HepG2 (cell line): Measurements from ENCODE around the gene DNAJC4. TPM values are rescaled to one million over a fixed set of nuclear protein-coding genes. Genes with fewer than 3 reads are reported as not detected.

Experiments
- ATAC-seq: fragments of 200-7000 bp; cut with Tn5 transposase; 3 replicates; pipeline ENCODE4 v1.9.1; 2020; ENCODE audit warnings: mild to moderate bottlenecking, moderate library complexity
- BruUV-seq: library from RNA; stranded (reverse); fragments of 400-500 nt; replicated peaks from 2 replicates; lab custom pipeline; 2021; lab: Mats Ljungman, UMichigan
- CTCF ChIA-PET: fragments of 300-600 bp; formaldehyde crosslinking; extraction: SDS; loops from one replicate; lab custom pipeline; 2021; ENCODE audit warnings: low total read pairs, inconsistent platforms, low intra/inter-chr PET ratio; lab: Yijun Ruan, JAX
- POLR2A ChIA-PET: fragments of 350-600 bp; sonication (Branson Sonifier 250); formaldehyde crosslinking; loops from one replicate; lab custom pipeline; 2020; ENCODE audit warnings: antibody characterized with exemption, inconsistent platforms; lab: Yijun Ruan, JAX
- DNase-seq: peaks from one replicate; pipeline ENCODE4 v3.0.0-alpha.2; 2015; ENCODE audit warnings: low spot score
- FAIRE-seq: peaks from 3 replicates; lab custom pipeline; 2011; peaks lifted over from hg19 to GRCh38; lab: Jason Lieb, UNC
- H2AFZ ChIP-seq: one replicate; pipeline ENCODE4 v1.6.1; 2011; ENCODE audit warnings: low read length, inconsistent platforms
- H3K27ac ChIP-seq: fragments of 300-600 bp; 3 replicates; pipeline ENCODE4 v1.8.0; 2011; ENCODE audit warnings: mixed run types, mild to moderate bottlenecking, mixed read lengths, low read length, inconsistent platforms; ENCODE audit not compliant: insufficient read depth; ENCODE audit errors: extremely low read length
- H3K27me3 ChIP-seq, 2 experiments: fragments of 200-600 bp in 1 of 2; 2 replicates in 1 of 2; 3 replicates in 1 of 2; pipeline versions ENCODE4 v1.6.0 to v1.8.0; 2011; ENCODE audit warnings: low read length in 2 of 2, mild to moderate bottlenecking in 2 of 2, moderate library complexity in 2 of 2, inconsistent platforms in 1 of 2; ENCODE audit not compliant: insufficient read depth in 2 of 2, control insufficient read depth in 1 of 2
- H3K36me3 ChIP-seq, 2 experiments: fragments of 200-600 bp in 1 of 2; replicated peaks in 1 of 2; 2 replicates in 1 of 2; 3 replicates in 1 of 2; pipeline versions ENCODE4 v1.5.1 to v1.8.0; 2011; ENCODE audit warnings: low read length in 2 of 2, inconsistent platforms in 1 of 2; ENCODE audit not compliant: insufficient read depth in 2 of 2, control insufficient read depth in 1 of 2
- H3K4me1 ChIP-seq: 2 replicates; pipeline ENCODE4 v1.5.1; 2012; ENCODE audit warnings: low read length, inconsistent platforms; ENCODE audit not compliant: insufficient read depth
- H3K4me2 ChIP-seq: 2 replicates; pipeline ENCODE4 v1.6.0; 2011; ENCODE audit warnings: low read depth, low read length, inconsistent platforms
- H3K4me3 ChIP-seq, 3 experiments: fragments of 200-600 bp in 1 of 3; sonication (generic), shearing (Covaris generic) in 1 of 3; replicated peaks in 1 of 3; 2 replicates each; pipeline ENCODE4 v1.5.1; 2011 to 2016; ENCODE audit warnings: low read length in 3 of 3, inconsistent platforms in 2 of 3, low read depth in 2 of 3, mild to moderate bottlenecking in 2 of 3, control low read depth in 1 of 3, mixed read lengths in 1 of 3; ENCODE audit not compliant: insufficient read depth in 1 of 3
- H3K79me2 ChIP-seq: one replicate; pipeline ENCODE4 v1.6.1; 2011; ENCODE audit warnings: low read length, inconsistent platforms; ENCODE audit not compliant: insufficient read depth
- H3K9ac ChIP-seq: 2 replicates; pipeline ENCODE4 v1.6.0; 2011; ENCODE audit warnings: mild to moderate bottlenecking, low read depth, low read length, inconsistent platforms; ENCODE audit not compliant: insufficient read depth
- H3K9me3 ChIP-seq: 2 replicates; pipeline ENCODE4 v1.5.1; 2012; ENCODE audit warnings: mild to moderate bottlenecking, low read length
- H4K20me1 ChIP-seq: 2 replicates; pipeline ENCODE4 v1.6.0; 2011; ENCODE audit warnings: inconsistent platforms, mild to moderate bottlenecking, low read length, moderate library complexity; ENCODE audit not compliant: insufficient read depth
- ASH2L ChIP-seq: fragments of 300-600, 200-600 bp; sonication (generic); IDR thresholded peaks from 2 replicates; pipeline ENCODE4 v1.7.0; 2017; ENCODE audit warnings: low read depth, mild to moderate bottlenecking, moderate library complexity, mixed read lengths, low read length; ENCODE audit not compliant: insufficient read length
- ELF1 ChIP-seq: sonication (generic); formaldehyde crosslinking; IDR thresholded peaks from 2 replicates; pipeline ENCODE4 v1.4.0; 2020; ENCODE audit warnings: missing genetic modification reagents
- GABPA ChIP-seq, 2 experiments: IDR thresholded peaks; 2 replicates each; pipeline ENCODE4 v1.6.1; 2011 to 2016; ENCODE audit warnings: low read depth in 2 of 2, low read length in 1 of 2, missing biosample characterization in 1 of 2, missing genetic modification characterization in 1 of 2
- HMGXB3 ChIP-seq: sonication (generic); formaldehyde crosslinking; IDR thresholded peaks from 2 replicates; pipeline ENCODE4 v1.4.0; 2020; ENCODE audit warnings: missing genetic modification reagents, borderline replicate concordance
- NFKBIZ ChIP-seq: IDR thresholded peaks from 2 replicates; pipeline ENCODE4 v1.6.1; 2018; ENCODE audit warnings: missing genetic modification reagents, missing compliant biosample characterization
- SMC3 ChIP-seq: IDR thresholded peaks from 2 replicates; pipeline ENCODE4 v1.6.1; 2011; ENCODE audit warnings: low read length, improper control_type of control experiment
- SSRP1 ChIP-seq: IDR thresholded peaks from 2 replicates; pipeline ENCODE4 v1.6.1; 2016; ENCODE audit warnings: control low read depth
- THAP9 ChIP-seq: sonication (generic); formaldehyde crosslinking; IDR thresholded peaks from 2 replicates; pipeline ENCODE4; 2020; ENCODE audit warnings: missing genetic modification reagents, mild to moderate bottlenecking, borderline replicate concordance
- ZFP36 ChIP-seq: fragments of 150-350 bp; IDR thresholded peaks from 2 replicates; pipeline ENCODE4 v1.6.1; 2018; ENCODE audit warnings: borderline replicate concordance, low read length, low read depth; ENCODE audit not compliant: partially characterized antibody
- ZNF124 ChIP-seq: sonication (generic); formaldehyde crosslinking; IDR thresholded peaks from 2 replicates; pipeline ENCODE4 v1.4.0; 2020; ENCODE audit warnings: missing genetic modification reagents
- ZNF205 ChIP-seq: IDR thresholded peaks from 2 replicates; pipeline ENCODE4 v1.6.1; 2018; ENCODE audit warnings: missing biosample characterization, missing genetic modification reagents
- ZNF251 ChIP-seq: sonication (generic); formaldehyde crosslinking; IDR thresholded peaks from 2 replicates; pipeline ENCODE4 v1.9.0; 2021; ENCODE audit warnings: mild to moderate bottlenecking, missing genetic modification reagents
- ZNF607 ChIP-seq: sonication (generic); formaldehyde crosslinking; IDR thresholded peaks from 2 replicates; pipeline ENCODE4 v1.5.1; 2020; ENCODE audit warnings: missing genetic modification reagents, mild to moderate bottlenecking, borderline replicate concordance
- ZNF740 ChIP-seq: sonication (generic); formaldehyde crosslinking; IDR thresholded peaks from 2 replicates; pipeline ENCODE4 v1.4.0; 2020; ENCODE audit warnings: missing genetic modification reagents
- ZNF841 ChIP-seq: sonication (generic); formaldehyde crosslinking; IDR thresholded peaks from 2 replicates; pipeline ENCODE4 v1.8.1; 2023; ENCODE audit warnings: missing genetic modification reagents, borderline replicate concordance
- ZSCAN9 ChIP-seq: IDR thresholded peaks from 2 replicates; pipeline ENCODE4 v1.6.1; 2016; ENCODE audit warnings: borderline replicate concordance
- WGBS: methylation state at CpG from one replicate; pipeline ENCODE4 v1.1.6; 2017; ENCODE audit warnings: low lambda C conversion rate; 5-methylcytosine and 5-hydroxymethylcytosine counted together
- in situ Hi-C: cut with HindIII; loops from 2 replicates; pipeline ENCODE4 v1.10.0; 2017; ENCODE audit warnings: low pct_unique_long_range_greater_than_20kb; ENCODE audit not compliant: extremely low pct_ligation_motif_present
- intact Hi-C: fragments of 100-400 bp; cut with micrococcal nuclease; formaldehyde crosslinking; loops from one replicate; pipeline ENCODE4 v1.10.0; 2022; ENCODE audit not compliant: unreplicated experiment
- polyA plus RNA-seq, 8 experiments: library from polyadenylated mRNA; depleted of rRNA in 3 of 8; stranded (reverse) in 7 of 8; unstranded in 1 of 8; fragments of >200 nt; fragmentation: Illumina TruSeq in 4 of 8; extraction: Trizol in 4 of 8; gene quantifications; 2 replicates each; pipeline versions ENCODE4 v1.2.1 to v1.2.3, GENCODE V29; 2011 to 2016; ENCODE audit warnings: low read depth in 4 of 8, missing spikeins in 1 of 8, mixed read lengths in 1 of 8; ENCODE audit not compliant: insufficient read depth in 1 of 8
- total RNA-seq, 5 experiments: library from RNA; depleted of rRNA; stranded (reverse); fragments of >200 nt; fragmentation: Illumina TruSeq; extraction: Trizol; gene quantifications; 2 replicates each; pipeline ENCODE4 v1.2.3, GENCODE V29; 2016; ENCODE audit warnings: low read depth in 1 of 5

The DNAJC4 gene
- total and polyA plus RNA-seq, 2 of the 13 experiments (the other 11 are each of a cell fraction or from before 2014, with no cell fraction given): 10.3 to 60.8 TPM

- Histone ChIP-seq H3K36me3 (no peaks in the 10 kb centered on the region; a peak in 2 of 5 replicates), H3K9me3 (no peaks in the 10 kb centered on the region), H4K20me1 (no peaks in the 10 kb centered on the region), H3K4me1 (peaks cover 38% of the 10 kb centered on the region), H3K9ac (peak overlapping the region; percentile 75), H3K27ac (peak overlapping the region; percentile 78), H3K27me3 (no peaks in the 10 kb centered on the region), H3K4me2 (peak overlapping the region; percentile 95), H2AFZ (no peak overlapping the region), H3K4me3 (peak overlapping the region; percentile 71 to 89 (median 86)), H3K79me2 (peaks cover 14% of the 10 kb centered on the region)
- FAIRE-seq (peak; percentile 53), ATAC-seq (peak; percentile 17), DNase-seq (peak; percentile 33)
- WGBS: 3% methylated on average over 16 of the region's 34 CpGs
- no TSS peak for BruUV-seq
- in situ Hi-C loops (no loop called here), intact Hi-C loops (loop anchor here (2.0 kb wide), 1 partner anchor 18 kb away; the partner anchor contains the start of gene PLCB3)
- ChIA-PET CTCF (no interaction called here), POLR2A (interaction anchor here (0.7 to 5.9 kb wide), 17 partner anchors 9 to 103 kb away, joined by 3 to 113 read pairs (median 5); partner anchors contain the start of genes ESRRA, FERMT3, FKBP2 and MACROD1)
- TF ChIP-seq SMC3: no peak
- peak; percentile 12; the same call in 1 of the 2 replicates for TF ChIP-seq ZSCAN9
- TF ChIP-seq ZNF740 (CRISPR knock-in tag): 0 out of 2 replicates have a peak, but pooled peaks have one; percentile 47
- TF ChIP-seq SSRP1 (CRISPR knock-in tag): peak; percentile 59
- no peak for TF ChIP-seq ZNF124
- TF ChIP-seq THAP9 (CRISPR knock-in tag): no peak
- TF ChIP-seq ASH2L: peak; percentile 3
- peak; percentile 98 for TF ChIP-seq ZFP36
- TF ChIP-seq ZNF841 (CRISPR knock-in tag): peak; percentile 78; the same call in 1 of the 2 replicates
- no peak for TF ChIP-seq HMGXB3 (CRISPR knock-in tag)
- TF ChIP-seq GABPA (IDR thresholded peaks at IDR 0.05; ENCODE audit: low read depth, low read length): peak; percentile 39; the same call in 1 of the 2 replicates
- peak; percentile 73 for TF ChIP-seq GABPA (CRISPR knock-in tag; IDR thresholded peaks at IDR 0.05; ENCODE audit: low read depth)
- no peak for TF ChIP-seq NFKBIZ (CRISPR knock-in tag)
- TF ChIP-seq ZNF205 (CRISPR knock-in tag): 0 out of 2 replicates have a peak, but pooled peaks have one; percentile 33
- TF ChIP-seq ELF1 (CRISPR knock-in tag): 0 out of 2 replicates have a peak, but pooled peaks have one; percentile 29
- no peak for TF ChIP-seq ZNF251 (CRISPR knock-in tag)
- peak; percentile 55; the same call in 1 of the 2 replicates for TF ChIP-seq ZNF607 (CRISPR knock-in tag)
Measured at GRCh38 chr11:64268893-64269539, 38.7 kb downstream of the DNAJC4 start.
